DMS 273 treated with DMSO at 0.1 percent for 48 hours (cell line): ENCODE data around the gene STAC.
"Not testable (repeated sequence)": the region's sequence is repeated elsewhere in the genome, so short reads cannot be mapped to it uniquely, and the experiment has no call there.

Source experiments
- DNase-seq: peaks from one replicate; lab custom pipeline; 2025; lab: John Stamatoyannopoulos, UW

STAC gene

DNA sequence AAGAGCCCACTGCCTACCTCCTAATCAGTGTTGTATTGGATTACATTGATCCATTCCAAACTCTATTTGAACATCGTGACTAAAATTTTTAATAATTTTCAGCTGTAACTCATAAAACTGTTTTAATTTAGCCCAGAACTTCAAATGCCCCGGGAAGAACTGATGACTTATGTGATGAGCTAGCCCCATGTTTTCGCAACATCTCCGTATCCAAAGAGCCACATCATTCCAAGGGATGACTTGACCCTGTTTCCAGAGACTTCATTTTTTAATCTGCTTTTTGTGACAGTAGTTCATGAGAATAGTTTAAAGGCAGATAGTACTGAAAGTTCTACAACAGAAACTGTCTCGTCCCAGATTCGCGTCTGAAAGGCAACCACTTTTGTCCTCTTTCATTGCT is 97.4 kb downstream of the STAC start:
- no peak for DNase-seq

DNA sequence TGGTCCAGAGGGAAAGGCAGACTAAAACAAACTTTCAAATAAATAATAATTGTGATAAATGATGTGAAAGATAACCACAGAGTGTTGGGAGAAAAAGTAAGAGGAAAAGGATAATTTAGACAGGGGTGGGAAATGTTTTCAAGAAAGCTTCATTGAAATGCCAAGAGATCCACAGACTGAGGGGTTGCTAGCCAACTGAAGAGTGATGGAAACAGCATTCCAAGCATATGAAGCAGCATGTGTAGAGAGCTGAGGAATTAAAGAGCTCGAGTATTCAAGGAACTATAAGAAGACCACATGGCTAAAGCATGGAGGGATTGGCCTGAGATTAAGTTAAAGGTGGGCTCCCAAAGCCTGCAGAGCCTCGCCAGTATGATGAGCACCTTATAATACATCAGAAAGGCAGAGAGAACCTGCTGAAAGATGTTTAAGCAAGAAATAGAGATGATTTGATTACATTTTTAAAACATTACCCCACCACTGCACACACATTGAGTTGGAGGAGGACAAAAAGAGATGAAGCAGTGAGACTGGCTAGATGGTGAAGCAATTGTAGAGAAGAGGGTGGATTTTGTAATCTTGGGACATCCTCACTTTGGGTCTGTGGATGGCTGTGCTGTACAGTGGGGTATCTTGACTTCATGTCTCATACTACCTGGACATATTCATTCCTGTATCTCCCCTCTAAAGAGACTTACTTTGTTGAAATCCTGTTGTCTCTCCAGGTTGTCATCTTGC is 100.8 kb downstream of the STAC start:
- DNase-seq, result no peak

DNA sequence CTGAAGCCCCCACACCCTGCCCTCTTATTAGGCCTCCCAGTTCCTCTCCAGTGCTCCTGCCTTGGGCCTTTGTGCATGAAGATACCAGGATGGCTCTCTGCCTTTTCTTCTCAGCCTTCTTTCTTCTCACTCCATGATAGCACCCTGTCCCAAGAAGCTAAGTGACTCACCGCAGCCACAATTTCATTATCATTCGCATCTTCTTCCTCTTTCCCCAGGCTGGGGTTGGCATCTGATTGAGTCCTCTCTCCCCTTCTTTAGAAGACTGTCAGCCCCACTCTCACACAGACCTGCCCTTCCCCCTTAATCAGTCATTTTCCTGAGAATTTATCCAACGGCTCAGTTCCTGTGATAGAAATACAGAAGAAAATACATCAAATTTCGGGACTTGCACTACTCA is 102.0 kb downstream of the STAC start:
- DNase-seq, result no peak

DNA sequence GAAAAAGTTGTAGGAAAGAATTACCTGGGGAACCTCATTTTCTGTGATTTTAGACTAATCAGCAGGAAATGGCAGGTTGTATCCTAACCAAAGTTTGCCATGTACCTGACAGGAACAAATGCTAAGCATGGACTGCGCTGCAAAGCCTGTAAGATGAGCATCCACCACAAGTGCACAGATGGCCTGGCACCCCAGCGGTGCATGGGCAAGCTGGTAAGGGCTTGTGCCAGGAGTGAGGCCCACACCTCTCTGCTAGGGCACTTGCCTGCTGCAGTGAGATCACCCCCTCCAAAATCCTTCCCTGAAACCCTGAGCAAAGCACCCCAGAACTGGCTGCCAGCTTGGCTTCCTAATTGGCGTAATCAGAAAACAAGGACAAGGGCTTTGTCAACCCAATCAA is 102.6 kb downstream of the STAC start:
- peak; percentile 2 for DNase-seq

DNA sequence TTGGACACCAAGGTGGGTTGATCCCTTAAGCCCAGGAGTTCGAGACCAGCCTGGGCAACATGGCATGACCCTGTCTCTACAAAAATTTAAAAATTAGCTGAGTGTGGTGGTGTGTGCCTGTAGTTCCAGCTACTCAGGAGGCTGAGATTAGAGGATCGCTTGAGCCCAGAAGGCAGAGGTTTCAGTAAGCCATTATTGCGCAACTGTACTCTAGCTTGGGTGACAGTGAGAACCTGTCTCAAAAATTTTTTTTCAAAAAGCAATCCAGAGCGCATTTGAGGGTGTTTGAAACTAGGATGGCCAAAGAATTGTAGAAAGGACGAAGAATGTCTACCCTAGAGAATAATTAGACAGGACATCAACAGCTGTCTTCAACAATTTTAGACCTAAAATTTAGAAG is 103.4 kb downstream of the STAC start:
- no peak for DNase-seq

DNA sequence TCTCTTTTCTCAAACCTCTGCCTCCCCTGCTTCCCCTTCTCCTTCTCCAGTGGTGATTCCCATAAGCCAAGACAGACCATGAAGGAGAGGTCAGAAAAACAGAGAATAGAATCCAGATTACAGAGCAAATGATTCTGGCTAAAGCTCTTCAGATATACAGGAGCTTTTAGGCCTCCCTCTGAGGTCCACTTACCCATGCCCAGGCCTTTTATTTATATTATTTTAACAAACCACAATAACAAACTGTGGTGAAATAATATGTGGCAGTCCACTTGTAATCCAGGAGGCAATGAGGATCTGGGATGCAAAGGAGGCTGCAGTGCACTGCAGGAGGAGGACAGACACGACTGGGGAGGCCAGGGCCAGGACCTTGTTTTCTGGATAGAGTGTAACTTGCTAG is 104.1 kb downstream of the STAC start:
- DNase-seq, result no peak

DNA sequence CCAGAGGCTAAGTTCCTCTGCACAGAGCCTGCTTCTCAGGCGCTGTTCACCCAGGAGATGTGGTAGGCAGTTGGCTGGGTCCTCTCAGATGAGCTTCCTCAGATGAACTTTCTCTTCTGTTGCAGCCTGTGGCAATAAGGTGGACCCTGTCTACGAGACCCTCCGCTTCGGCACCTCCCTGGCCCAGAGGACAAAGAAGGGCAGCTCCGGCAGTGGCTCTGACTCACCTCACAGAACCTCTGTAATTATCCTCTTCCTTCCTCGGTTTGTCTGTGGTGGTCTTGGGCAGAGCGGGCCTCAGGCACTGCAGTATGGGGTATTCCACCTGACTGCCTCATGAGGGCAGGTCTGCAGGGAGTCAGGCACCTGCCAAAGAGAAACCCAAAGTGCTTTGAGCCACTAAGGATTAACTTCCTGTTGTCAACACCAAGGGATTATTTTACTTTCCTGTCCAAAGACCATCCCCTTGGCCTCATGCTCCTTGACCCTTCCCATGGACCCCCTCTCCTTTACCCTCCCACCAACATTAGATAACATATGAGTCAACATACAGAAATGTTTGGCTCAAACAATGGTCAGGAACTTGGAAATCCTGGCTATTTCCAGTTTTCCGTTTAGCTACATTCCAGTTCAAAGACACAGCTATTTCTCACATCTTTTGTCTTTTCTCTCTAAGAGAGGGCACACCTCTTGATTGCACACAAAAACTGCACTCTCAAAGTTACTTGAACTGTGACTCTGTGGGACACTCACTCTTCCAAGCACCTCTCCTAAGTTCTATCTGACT is 105.9 kb downstream of the STAC start:
- no peak for DNase-seq

DNA sequence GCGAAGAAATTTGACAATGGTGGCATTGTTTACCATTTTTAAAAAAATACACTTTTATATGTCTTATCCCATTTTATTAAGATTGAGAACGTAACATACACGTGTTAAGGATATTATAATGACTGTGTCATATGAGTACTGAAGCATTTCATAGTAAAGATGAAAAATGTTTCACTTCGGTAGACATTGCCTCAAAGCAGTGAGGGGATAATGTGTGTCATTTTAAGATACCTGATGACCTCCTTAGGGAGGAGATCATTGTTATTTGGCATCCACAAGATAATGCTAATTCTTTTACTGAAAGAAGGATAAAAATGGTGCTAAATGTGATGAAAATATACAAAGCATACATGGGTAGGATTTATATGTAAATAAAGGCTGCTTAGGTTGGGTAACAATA is 107.3 kb downstream of the STAC start:
- DNase-seq, result no peak

DNA sequence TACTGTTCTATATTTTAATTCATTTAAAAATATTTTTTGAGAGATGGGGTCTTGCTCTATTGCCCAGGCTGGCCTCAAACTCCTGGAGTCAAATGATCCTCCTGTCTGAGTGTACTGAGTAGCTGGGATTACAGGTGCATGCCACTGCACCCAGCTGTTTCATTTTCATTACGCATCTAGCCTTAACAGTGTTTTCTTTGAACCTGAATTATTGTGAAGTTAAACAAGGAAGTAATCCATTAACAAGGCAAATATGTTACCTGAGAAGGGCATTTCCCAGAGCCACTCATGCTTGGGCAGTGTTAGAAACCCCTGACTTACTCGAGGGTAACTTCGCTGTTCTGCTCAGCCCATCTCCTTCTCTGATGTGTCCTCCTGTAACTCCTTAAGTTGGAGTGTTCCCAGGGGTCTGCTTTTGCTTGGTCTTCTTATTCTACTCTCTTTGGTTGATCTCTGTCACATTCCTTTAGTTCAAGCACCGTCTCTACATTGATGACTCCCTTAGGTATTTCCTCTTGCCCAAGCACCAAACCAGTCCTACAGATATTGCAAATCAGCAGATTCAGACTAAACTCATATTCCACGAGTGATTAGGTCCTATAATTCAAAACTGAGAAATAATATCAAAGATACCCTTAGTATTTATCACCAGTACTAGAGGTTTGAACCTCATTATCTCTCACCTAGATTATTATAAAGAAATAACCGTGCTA is 107.9 kb downstream of the STAC start:
- no peak for DNase-seq

DNA sequence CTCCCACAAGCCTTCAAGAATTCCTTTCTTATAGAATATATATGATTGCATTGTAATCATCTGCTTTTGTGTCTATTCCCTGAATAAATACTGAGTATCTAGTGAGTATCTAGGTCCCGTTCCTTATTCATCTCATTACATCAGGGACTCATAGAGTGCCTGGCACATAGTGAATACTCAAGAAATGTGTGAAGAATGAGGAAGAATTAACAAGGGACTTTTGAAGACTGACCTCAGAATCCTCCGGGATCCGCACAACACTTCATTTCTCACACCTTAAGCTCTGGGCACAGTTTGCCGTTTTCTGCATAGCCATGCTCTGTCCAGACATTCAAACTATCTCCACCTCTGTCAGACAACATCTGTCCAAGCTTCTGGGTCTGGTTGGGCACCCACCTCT is 108.8 kb downstream of the STAC start:
- no peak for DNase-seq

DNA sequence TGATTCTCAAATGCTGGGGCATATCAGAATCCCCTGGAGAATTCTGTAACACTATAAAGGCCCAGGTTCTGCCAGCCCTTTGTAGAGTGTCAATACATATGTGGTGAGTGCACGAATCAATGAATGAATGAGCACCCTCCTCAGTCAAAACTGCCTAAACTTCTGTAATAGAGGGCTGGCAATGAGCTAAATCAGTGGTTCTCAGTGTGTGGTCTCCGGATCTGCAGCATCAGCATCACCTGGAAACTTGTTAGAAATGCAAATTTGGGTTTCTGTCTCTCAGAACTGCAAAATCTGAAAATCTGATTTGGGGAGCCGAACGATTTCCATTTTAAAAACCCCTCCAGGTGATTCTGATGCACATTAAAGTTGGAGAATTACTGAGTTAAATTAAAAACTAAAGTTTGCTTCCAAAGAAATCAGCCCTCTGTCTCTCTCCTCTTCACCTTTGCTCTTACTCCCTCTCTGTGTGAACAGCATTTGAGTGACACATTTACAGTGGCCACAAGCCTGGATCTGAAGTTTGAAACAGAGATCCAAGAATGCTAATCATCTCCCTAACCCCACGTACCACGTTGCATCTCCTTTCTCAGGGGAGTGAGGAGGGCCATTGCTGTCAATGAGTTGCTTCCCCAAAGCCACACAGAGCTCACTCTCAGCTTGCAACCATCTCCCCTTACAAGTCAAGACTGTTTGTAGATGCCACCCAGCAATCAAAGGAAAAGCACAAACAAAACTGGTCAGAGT is 109.5 kb downstream of the STAC start:
- no peak for DNase-seq

DNA sequence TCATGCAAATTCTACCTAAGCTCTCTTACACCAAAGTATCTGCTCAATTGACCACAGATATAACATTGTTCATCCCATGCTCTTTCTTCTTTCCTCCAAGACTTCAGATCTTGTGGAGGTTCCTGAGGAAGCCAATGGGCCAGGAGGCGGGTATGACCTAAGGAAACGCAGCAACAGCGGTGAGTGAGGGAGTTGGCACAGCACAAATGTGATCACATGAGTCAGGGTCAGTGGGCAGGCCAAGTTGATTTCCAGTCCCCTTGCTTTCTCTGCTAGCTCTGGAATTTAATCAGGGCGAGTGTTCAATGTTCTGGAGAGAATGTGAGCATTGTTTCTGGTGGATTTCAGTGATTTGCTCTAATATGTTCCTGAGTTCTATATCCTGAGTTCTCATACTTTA is 112.7 kb downstream of the STAC start:
- no peak for DNase-seq

DNA sequence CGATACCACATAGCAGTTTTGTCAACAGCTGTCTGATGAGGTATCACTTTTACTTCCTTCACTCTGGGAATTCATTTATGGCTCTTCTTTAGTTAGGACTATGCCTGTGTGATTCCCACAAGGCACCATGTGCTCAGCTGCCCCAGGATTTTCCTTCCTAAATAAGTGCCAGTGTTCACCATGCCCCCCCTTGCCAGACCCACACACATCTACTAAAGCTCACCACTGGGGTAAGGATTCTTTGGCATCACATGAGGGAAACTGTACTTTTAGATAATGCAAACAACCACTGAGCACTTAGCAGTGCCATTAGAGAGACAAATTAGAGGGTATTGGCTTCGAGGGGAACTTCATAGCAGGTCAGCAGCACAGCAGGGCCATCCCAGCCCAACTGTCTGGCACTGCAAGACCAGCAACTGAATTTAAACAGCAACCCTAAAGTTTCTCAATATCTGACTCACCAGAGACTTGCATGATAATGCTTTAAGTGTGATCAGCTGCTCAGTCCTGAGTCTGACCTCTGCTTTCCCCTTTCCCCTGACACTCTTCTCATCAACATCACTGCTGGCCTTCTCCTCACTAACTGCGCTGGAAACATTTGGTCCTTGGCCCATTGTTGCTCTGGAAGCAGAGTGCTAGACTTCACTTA is 114.3 kb downstream of the STAC start:
- DNase-seq, result no peak

DNA sequence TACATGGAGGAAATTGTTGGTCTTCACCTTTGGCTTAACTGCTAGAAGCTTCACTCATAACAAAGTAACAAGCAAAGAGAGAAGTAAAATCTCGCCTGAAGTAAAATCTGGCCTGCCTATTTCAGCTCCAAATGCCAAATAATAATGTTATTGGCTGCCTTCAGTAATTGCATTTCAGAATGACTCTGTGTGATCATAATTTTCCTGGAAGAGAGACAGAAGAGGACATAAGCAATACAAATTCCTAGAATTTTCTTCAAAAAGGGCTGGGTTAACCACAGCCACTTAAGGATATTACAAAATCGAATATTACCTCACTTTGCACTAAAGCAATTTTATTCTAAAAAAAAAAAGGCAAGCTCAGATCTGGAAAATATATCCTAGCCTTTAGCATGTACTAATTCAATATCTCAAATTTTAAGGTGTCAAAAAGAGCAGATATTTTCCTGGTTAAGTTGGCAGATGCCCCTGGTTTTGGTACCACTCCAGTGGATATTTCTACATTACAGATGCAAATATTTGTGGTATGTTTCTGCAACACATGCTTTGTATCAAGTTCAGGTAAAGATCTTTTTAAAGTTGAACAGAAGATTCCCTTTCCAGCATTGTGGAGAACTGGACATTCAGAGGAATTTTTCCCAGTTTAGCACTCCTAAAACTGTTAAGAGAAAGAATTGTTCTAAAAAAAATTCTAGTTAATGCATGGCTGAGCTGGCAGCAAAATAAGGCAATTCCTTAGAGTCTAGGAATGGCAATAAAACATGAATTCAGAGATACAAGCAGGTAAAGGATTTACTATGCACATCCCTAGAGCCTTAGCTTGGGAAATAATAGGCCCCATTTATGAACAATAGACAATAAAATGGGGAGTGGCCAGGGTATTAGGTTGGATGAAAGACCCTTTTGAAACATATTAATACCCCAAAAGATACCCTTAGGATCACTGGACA is 116.7 kb downstream of the STAC start:
- no peak for DNase-seq

DNA sequence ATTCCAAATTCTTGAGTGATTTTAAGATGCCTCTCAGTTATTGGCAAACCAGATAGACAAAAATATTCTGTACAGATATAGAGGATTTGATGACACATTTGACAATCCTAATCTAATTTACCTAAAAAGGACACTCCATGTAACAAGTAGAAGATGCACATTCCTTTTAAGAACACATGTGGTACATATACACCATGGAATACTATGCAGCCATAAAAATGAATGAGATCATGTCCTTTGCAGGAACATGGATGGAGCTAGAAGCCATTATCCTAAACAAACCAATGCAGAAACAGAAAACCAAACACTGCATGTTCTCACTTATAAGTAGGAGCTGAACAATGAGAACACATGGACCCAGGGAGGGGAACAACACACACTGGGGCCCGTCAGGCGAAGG is 119.7 kb downstream of the STAC start:
- DNase-seq, result not testable (repeated sequence)

DNA sequence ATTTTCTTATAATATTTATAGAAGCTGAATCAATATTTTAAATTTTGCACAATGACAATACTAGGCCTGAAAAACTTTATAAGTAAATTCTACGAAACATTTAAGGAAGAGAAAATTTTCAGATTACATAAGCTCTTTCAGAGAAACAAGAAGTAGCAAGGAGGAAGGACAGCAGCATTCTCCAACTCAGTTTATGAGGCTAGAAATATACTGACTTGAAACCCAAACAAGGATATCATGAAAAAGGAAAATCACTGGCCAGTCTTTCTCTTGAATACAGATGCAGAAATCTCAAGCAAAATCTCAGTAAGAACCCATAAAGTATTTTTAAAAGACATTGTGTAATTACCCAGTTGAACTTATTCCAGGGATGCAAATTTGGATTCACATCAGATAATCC is 121.3 kb downstream of the STAC start:
- DNase-seq, result no peak

DNA sequence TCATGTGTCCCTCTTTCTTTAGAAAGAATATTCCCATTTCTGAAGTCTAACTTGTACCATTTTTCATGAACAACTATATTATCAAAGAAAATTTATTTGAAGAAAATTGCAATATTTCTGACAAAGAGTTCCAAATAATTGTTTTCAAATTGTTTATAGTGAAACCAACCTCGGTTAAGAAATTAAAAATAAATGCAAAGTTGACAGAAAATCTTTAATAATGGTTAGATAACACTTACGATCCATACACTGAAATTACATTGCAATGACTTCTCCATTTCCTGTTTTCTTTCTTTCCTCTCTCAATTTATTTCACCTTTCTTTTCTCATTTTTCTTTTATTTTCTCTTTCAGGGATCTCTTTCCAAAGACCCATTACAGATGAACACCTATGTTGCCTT is 125.1 kb downstream of the STAC start:
- DNase-seq, result no peak

DNA sequence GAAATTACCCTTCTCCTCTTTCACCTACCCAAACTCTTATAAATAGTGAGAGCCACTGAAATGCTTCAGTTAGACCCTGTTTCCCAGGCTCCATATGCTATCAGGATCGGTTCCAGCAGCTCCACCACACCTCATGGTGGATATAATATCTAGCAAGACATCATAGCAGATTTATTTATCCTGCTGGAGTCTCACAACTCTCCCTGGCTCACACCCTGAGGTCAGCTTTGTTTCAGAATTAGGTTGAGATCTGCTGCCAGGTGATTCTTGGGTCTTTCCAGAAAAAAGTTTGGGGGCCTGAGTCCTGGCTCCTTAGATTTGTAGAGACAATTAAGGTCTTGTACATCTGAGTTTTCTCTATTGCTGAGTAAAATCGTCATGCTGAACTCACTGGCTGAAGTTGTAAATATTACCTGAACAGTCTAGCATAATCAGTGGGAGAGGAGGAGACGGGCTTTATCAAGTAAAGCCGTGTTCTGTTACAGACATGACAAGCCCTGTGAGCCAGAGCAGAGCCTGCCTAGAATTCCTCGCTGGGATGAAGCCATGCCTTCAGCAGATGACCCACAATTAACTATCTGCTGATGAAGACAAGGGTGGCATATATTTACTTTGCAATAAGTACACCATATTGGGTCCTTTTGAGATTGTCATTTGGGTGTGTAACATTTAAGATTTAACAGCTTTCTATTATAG is 131.6 kb downstream of the STAC start:
- no peak for DNase-seq

DNA sequence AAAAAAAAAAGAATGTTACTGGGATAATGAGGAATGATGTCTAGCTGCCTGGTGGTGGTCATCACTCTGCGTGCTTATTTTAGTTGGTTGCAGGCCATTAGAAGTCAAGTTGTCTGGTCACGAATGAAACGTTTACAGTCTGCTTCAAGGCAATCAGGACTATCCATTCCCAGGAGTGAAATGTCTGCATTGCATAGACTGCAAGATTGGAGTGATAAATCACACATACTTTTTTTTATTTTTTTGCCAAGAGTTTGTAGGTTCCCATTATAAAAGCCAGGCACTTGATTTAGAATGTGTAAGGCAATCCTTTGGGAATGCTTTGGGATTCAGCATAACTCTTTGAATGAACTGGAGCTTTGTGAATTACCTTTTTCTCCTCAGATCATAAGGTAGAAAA is 132.3 kb downstream of the STAC start:
- no peak for DNase-seq

DNA sequence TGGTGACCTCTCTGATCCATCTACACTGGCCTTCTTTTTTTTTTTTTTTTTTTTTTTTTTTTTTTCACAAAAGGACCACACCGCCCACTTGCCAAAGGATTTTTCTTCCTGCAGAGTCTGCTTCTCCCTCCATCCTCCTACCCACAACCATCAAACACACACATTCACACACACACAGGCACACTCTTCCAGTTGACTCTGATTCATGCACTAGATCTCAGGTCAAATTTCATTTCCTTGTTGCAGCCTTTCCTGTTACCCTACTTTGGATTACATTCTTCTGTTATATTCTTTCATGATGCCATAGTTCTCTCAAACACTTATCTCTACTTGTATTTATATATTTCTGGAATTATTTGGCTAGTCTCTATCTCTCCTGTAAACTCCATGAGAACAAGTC is 133.9 kb downstream of the STAC start:
- DNase-seq, result no peak
